Measurements from ENCODE around the gene CELF2.
A peak's percentile ranks its signal among the peaks of the same experiment; 100 is the strongest.

CELF2 gene

DNA sequence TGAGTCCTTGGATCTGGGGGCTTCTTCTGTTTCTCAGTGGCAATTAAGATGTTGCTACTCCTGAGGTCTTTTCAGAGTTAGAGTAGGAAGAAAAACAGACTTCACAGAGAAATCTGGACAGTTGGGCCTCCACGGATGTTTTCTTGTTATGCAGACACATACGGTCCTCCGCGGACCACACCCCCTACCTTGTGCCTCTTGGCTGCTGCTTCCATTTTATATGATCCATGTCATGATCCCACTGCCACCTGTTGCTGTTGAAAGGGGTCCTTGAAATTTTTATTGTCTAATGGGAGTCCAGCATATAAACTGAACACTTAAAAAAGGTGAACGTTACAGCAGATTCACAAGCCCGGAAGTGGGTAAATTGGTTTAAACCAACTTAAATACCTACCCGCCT lies 8.3 kb downstream of the CELF2 start:
- H3K36me3 ChIP-seq (ENCODE audit: control insufficient read depth, insufficient read depth, low read length) = no peaks in the 10 kb centered on the region
- no peaks in the 10 kb centered on the region for H3K9me3 ChIP-seq (ENCODE audit: control insufficient read depth, insufficient read depth, low read depth, low read length)
- no peak overlapping the region for H3K9ac ChIP-seq (ENCODE audit: low read length)
- peaks cover 8% of the 10 kb centered on the region for H3K4me1 ChIP-seq (ENCODE audit: control insufficient read depth, insufficient read depth, low read length)
- H3K27me3 ChIP-seq (ENCODE audit: control insufficient read depth, insufficient read depth, low read length) = no peaks in the 10 kb centered on the region
- no peak overlapping the region for H3K27ac ChIP-seq (ENCODE audit: low read depth, low read length)
- no peak overlapping the region for H3K4me3 ChIP-seq (ENCODE audit: low read depth, low read length)

DNA sequence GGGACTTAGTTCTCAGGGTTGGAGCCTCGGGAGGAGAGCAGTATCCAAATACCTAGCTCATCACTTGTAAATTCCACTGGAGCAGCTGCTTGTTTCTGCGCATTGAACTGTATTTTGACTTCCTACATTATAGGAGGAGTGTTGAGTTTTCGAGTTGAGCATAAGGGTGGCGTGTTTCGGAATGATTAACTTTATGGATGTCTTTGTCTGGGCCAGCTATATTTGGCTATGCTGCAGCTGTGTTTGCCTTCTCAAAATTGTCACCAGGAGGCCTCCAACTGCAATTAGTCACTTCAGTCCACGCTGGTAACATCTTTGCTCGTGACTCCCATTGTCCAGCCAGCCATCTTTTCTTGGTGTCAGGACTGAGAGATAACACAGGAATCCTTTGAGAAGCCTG lies 9.1 kb downstream of the CELF2 start:
- Histone ChIP-seq H3K9ac (ENCODE audit: low read length) (no peak overlapping the region), H3K9me3 (ENCODE audit: control insufficient read depth, insufficient read depth, low read depth, low read length) (no peaks in the 10 kb centered on the region), H3K4me3 (ENCODE audit: low read depth, low read length) (no peak overlapping the region), H3K4me1 (ENCODE audit: control insufficient read depth, insufficient read depth, low read length) (peaks cover 8% of the 10 kb centered on the region), H3K36me3 (ENCODE audit: control insufficient read depth, insufficient read depth, low read length) (no peaks in the 10 kb centered on the region), H3K27me3 (ENCODE audit: control insufficient read depth, insufficient read depth, low read length) (no peaks in the 10 kb centered on the region), H3K27ac (ENCODE audit: low read depth, low read length) (no peak overlapping the region)

DNA sequence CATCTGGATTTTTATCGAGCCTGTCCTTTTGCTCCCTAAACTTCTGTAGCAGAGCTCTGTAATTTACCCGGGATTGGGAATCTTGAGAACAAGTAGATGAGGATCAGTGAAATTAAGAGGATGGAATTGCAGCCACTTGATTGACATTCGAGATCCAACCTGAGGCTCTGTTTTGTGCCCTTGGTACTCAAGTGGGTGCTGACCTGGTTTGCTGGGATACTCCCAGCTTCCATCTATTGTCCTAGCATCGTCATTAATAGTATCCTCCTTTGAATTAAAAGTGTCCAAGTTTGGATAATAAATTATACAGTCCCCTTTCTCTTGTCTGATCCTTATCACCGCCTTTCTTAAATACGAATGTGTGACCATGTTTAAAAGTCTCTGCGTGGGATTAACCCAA lies 17.1 kb downstream of the CELF2 start:
- H3K4me1 ChIP-seq (ENCODE audit: control insufficient read depth, insufficient read depth, low read length) = peaks cover 26% of the 10 kb centered on the region
- H3K27ac ChIP-seq (ENCODE audit: low read depth, low read length) = peak overlapping the region; percentile 50; the same call in 1 of the 2 replicates
- no peak overlapping the region for H3K4me3 ChIP-seq (ENCODE audit: low read depth, low read length)
- H3K9me3 ChIP-seq (ENCODE audit: control insufficient read depth, insufficient read depth, low read depth, low read length) = no peaks in the 10 kb centered on the region
- H3K9ac ChIP-seq (ENCODE audit: low read length) = no peak overlapping the region
- H3K36me3 ChIP-seq (ENCODE audit: control insufficient read depth, insufficient read depth, low read length) = no peaks in the 10 kb centered on the region
- H3K27me3 ChIP-seq (ENCODE audit: control insufficient read depth, insufficient read depth, low read length) = no peaks in the 10 kb centered on the region

DNA sequence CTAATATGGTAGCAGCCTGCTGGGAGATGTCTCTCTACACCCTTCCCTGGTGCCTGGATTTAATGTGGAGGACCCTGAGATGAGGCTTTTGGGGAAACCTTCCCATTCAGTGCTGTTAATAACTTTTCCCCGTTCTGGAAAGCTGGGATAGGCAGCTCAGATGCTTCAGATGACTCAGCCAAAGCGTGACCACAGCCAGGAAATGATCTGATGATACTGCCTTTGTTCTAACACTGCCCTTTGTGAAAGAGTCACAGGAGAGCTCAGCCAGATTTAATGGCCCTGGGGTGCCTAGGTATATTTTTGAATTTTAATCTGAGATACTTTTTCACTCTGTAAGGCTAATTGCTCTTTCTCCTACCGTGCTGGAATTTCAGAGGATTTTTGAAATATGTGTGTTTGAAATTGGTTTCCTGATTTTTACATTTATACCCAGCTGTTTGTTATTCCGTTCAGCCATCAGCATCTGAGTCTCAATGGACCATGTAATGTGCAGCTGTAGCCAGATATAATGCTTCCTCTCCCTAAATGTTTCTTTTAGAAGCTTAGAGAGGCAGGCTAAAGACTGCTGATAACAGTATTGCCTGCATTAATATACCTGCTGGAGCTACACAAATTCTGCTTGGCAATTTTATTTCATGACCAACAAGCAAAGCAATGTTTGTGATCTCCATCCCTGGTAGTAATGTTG lies 17.8 kb downstream of the CELF2 start:
- Histone ChIP-seq H3K27me3 (ENCODE audit: control insufficient read depth, insufficient read depth, low read length) (no peaks in the 10 kb centered on the region), H3K4me1 (ENCODE audit: control insufficient read depth, insufficient read depth, low read length) (peaks cover 26% of the 10 kb centered on the region), H3K27ac (ENCODE audit: low read depth, low read length) (peak overlapping the region; percentile 50; the same call in 1 of the 2 replicates), H3K9me3 (ENCODE audit: control insufficient read depth, insufficient read depth, low read depth, low read length) (no peaks in the 10 kb centered on the region), H3K36me3 (ENCODE audit: control insufficient read depth, insufficient read depth, low read length) (no peaks in the 10 kb centered on the region), H3K4me3 (ENCODE audit: low read depth, low read length) (no peak overlapping the region), H3K9ac (ENCODE audit: low read length) (peak overlapping the region; percentile 20)

DNA sequence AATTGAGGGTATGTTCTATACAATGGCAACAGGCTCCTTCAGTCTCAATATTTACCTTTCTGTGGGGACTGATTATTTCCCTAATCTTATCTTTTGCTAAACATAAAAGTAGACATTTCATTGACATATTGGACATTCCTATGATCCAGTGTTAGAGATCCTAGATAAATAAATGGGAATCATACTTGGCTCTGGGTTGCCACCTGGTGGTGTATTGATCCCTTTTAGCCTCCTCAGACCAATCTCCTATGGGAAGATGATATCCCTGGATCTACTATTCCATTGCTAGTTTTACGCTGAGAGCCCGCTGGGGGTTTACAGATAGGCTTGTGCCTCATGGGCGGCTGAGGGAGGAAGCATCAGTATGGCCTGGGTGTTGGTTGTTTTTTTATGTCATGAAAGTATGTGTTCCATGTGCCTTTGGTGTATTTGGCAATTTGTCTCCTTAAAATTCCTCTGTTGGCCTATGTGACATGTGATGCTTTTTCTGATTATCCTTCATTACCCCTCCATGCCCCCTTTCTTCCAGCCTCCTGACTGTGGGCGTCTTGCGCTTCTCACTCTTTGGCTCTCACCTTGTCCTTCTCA lies 18.8 kb downstream of the CELF2 start:
- no peak overlapping the region for H3K4me3 ChIP-seq (ENCODE audit: low read depth, low read length)
- no peak overlapping the region for H3K9ac ChIP-seq (ENCODE audit: low read length)
- no peaks in the 10 kb centered on the region for H3K36me3 ChIP-seq (ENCODE audit: control insufficient read depth, insufficient read depth, low read length)
- H3K4me1 ChIP-seq (ENCODE audit: control insufficient read depth, insufficient read depth, low read length) = peaks cover 26% of the 10 kb centered on the region
- no peaks in the 10 kb centered on the region for H3K9me3 ChIP-seq (ENCODE audit: control insufficient read depth, insufficient read depth, low read depth, low read length)
- H3K27ac ChIP-seq (ENCODE audit: low read depth, low read length) = no peak overlapping the region; the same call in 1 of the 2 replicates
- no peaks in the 10 kb centered on the region for H3K27me3 ChIP-seq (ENCODE audit: control insufficient read depth, insufficient read depth, low read length)

DNA sequence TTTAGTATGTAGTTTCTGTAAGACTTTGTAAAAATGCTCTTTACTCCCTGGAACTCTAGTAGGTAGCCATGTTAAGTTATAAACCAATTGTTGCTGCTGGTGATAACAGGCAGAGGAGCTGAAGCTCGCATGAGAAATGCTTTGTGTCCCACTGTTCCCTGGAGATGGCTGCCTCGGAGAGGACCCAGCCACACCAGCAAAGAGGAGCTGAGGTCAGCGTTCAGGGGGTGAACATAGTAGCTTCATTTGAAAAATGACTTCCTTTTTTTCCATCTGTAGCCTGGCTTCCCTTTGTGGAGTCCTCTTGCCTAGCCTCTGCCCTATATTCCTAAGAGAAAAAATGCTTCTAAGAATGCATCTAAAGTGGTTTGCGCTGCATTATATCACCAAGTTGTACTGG lies 20.3 kb downstream of the CELF2 start:
- Histone ChIP-seq H3K27me3 (ENCODE audit: control insufficient read depth, insufficient read depth, low read length) (no peaks in the 10 kb centered on the region), H3K27ac (ENCODE audit: low read depth, low read length) (no peak overlapping the region), H3K4me3 (ENCODE audit: low read depth, low read length) (no peak overlapping the region)

DNA sequence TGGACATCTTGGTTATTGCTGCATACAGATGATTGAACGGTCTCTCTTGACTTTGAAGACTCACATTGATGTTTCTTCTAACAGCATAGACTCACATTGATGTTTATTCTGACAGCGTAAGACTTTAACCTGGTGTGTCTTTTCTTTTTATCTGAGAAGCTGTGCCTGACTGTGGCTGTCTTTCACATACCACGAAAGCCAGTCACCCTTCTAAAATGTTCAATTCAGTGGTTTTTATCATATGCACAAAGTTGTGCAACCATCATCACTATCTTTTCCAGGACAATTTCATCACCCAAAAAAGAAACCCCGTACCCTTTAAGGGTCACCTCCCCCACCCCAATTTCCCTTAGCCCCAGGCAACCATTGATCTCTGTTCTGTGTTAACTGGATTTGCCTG lies 24.7 kb downstream of the CELF2 start:
- Histone ChIP-seq H3K4me1 (ENCODE audit: control insufficient read depth, insufficient read depth, low read length) (peaks cover 12% of the 10 kb centered on the region), H3K27me3 (ENCODE audit: control insufficient read depth, insufficient read depth, low read length) (no peaks in the 10 kb centered on the region), H3K9me3 (ENCODE audit: control insufficient read depth, insufficient read depth, low read depth, low read length) (no peaks in the 10 kb centered on the region), H3K27ac (ENCODE audit: low read depth, low read length) (no peak overlapping the region), H3K36me3 (ENCODE audit: control insufficient read depth, insufficient read depth, low read length) (no peaks in the 10 kb centered on the region), H3K9ac (ENCODE audit: low read length) (no peak overlapping the region), H3K4me3 (ENCODE audit: low read depth, low read length) (no peak overlapping the region)

More for the DNA sequence above, 20.3 kb downstream of the CELF2 start:
- H3K9ac ChIP-seq (ENCODE audit: low read length) = no peak overlapping the region
- H3K4me1 ChIP-seq (ENCODE audit: control insufficient read depth, insufficient read depth, low read length) = peaks cover 26% of the 10 kb centered on the region
- no peaks in the 10 kb centered on the region for H3K9me3 ChIP-seq (ENCODE audit: control insufficient read depth, insufficient read depth, low read depth, low read length)
- H3K36me3 ChIP-seq (ENCODE audit: control insufficient read depth, insufficient read depth, low read length) = no peaks in the 10 kb centered on the region

DNA sequence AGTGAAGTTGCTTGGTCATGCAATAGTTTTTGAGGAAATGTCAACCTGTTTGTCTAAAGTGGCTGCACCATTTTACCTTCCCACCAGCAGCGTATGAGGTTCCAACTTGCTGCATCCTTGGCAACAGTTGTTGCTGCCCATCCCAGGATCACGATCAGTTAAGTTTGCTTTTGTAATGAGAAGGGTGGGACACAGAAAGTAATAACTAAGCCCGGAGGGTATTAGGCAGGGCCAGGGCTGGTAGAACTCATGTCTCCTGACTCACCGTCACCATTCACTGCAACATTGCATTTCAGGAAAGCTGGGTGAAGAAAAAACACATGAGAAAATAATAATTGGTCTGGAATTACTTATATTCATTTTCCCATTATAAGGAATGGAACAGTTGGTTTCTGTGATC lies 25.4 kb downstream of the CELF2 start:
- Histone ChIP-seq H3K9ac (ENCODE audit: low read length) (no peak overlapping the region), H3K27ac (ENCODE audit: low read depth, low read length) (no peak overlapping the region), H3K9me3 (ENCODE audit: control insufficient read depth, insufficient read depth, low read depth, low read length) (no peaks in the 10 kb centered on the region), H3K36me3 (ENCODE audit: control insufficient read depth, insufficient read depth, low read length) (no peaks in the 10 kb centered on the region), H3K27me3 (ENCODE audit: control insufficient read depth, insufficient read depth, low read length) (no peaks in the 10 kb centered on the region), H3K4me1 (ENCODE audit: control insufficient read depth, insufficient read depth, low read length) (peaks cover 12% of the 10 kb centered on the region), H3K4me3 (ENCODE audit: low read depth, low read length) (no peak overlapping the region)

DNA sequence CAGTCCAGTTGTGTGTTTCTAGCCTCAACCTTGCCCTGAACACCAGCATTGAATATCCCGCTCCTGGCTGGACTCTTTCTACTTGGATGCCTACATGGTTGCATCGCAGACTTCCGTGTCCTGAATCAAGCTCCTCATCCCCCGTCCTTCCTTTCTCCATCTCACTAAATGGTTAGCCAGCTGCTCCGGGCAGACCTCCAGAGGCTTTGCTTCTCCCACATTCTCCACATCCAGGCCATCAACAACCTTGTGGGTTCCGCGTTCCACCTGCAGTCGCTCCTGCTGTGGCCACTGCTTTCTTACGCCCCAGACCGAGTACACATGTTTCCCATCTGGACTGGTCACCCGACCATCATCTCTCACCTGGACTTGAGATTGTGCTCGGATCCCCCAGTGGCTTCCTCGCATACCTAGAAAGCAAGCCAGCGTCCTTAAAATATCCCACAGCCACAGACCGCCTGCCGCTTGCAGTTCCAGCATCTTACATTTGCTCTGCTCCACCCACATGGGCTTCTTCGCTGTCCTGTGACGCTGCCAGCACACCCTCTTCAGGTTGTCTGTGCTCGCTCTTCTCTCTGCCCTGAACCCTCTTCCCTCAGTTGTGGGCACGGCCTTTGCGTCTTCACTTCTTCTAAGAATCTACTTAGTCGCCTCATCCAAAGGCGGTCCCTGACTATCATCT lies 25.9 kb downstream of the CELF2 start:
- no peaks in the 10 kb centered on the region for H3K27me3 ChIP-seq (ENCODE audit: control insufficient read depth, insufficient read depth, low read length)
- no peak overlapping the region for H3K9ac ChIP-seq (ENCODE audit: low read length)
- H3K4me3 ChIP-seq (ENCODE audit: low read depth, low read length) = no peak overlapping the region
- H3K27ac ChIP-seq (ENCODE audit: low read depth, low read length) = no peak overlapping the region
- no peaks in the 10 kb centered on the region for H3K36me3 ChIP-seq (ENCODE audit: control insufficient read depth, insufficient read depth, low read length)
- no peaks in the 10 kb centered on the region for H3K9me3 ChIP-seq (ENCODE audit: control insufficient read depth, insufficient read depth, low read depth, low read length)
- H3K4me1 ChIP-seq (ENCODE audit: control insufficient read depth, insufficient read depth, low read length) = peaks cover 12% of the 10 kb centered on the region

DNA sequence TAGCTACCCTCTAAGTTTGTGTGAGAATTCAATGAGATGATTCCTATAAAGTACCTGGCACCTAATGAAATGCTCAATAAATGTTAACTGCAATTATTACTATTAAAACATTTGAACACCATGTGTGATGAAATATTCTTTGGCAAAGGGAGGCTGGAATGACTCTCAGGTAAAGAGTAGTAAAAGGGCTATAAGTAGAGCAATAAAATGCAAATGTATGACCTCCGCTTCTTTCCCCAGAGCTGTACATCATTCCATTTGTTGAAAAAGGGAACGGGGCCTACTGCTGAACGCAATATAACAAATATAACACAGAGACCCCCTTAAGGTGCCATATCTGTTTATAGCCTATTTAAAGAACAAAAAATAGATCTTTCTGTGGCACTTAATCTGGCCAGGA lies 27.8 kb downstream of the CELF2 start:
- no peak overlapping the region for H3K4me3 ChIP-seq (ENCODE audit: low read depth, low read length)
- no peak overlapping the region for H3K27ac ChIP-seq (ENCODE audit: low read depth, low read length)
- H3K36me3 ChIP-seq (ENCODE audit: control insufficient read depth, insufficient read depth, low read length) = no peaks in the 10 kb centered on the region

DNA sequence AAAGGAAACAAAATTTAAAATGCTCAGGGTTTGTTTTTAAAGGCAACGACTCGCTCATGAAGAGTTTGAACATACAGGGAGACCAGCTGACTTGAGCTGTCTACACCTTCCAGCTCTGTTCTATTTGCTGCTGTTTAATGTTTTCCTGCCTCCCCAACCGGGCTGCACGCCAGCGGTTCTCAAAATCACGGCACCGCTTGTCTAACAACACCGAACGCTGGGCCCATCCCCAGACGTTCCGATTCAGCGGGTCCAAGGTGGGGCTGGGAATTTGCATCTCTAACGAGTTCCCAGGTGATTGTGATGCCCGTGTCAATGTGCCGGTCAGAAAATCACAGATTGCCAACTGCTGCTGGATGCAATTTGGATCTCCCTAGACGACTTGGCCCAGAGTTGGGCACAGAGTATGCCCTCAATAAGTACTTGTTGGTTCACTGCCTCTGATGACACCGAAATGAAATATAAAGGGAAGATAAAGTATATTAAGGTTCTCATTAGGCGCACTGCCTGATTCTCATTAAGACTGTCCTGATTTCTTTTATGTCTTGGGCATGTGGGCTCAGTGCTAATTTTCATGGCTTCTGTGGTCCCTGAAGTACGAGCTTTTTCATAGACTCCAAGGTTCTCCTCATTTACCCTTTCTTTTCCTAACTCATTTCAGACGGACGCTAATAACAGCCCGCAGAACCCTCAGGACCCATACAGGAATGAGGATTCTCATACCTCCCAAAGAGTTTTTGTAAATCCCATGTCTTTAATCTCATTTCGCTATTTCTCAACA lies 28.5 kb downstream of the CELF2 start:
- H3K4me3 ChIP-seq (ENCODE audit: low read depth, low read length) = no peak overlapping the region
- no peaks in the 10 kb centered on the region for H3K27me3 ChIP-seq (ENCODE audit: control insufficient read depth, insufficient read depth, low read length)
- H3K27ac ChIP-seq (ENCODE audit: low read depth, low read length) = no peak overlapping the region
- peaks cover 17% of the 10 kb centered on the region for H3K4me1 ChIP-seq (ENCODE audit: control insufficient read depth, insufficient read depth, low read length)
- no peaks in the 10 kb centered on the region for H3K36me3 ChIP-seq (ENCODE audit: control insufficient read depth, insufficient read depth, low read length)
- no peaks in the 10 kb centered on the region for H3K9me3 ChIP-seq (ENCODE audit: control insufficient read depth, insufficient read depth, low read depth, low read length)
- no peak overlapping the region for H3K9ac ChIP-seq (ENCODE audit: low read length)

More for the DNA sequence above, 27.8 kb downstream of the CELF2 start:
- Histone ChIP-seq H3K4me1 (ENCODE audit: control insufficient read depth, insufficient read depth, low read length) (peaks cover 17% of the 10 kb centered on the region), H3K9me3 (ENCODE audit: control insufficient read depth, insufficient read depth, low read depth, low read length) (no peaks in the 10 kb centered on the region), H3K27me3 (ENCODE audit: control insufficient read depth, insufficient read depth, low read length) (no peaks in the 10 kb centered on the region), H3K9ac (ENCODE audit: low read length) (no peak overlapping the region)

Data from HUES6 (cell line).